ENCODE data around the gene CNGA1.

Gene CNGA1

GRCh38 chr4:48041535-48042137 lies 25.2 kb upstream of the CNGA1 start:
- Histone ChIP-seq H3K27me3 (ENCODE audit: low read length) (no peaks in the 10 kb centered on the region), H3K36me3 (ENCODE audit: low read length) (no peaks in the 10 kb centered on the region), H3K4me3 (ENCODE audit: insufficient read depth, low read length, poor library complexity, severe bottlenecking) (no peak overlapping the region), H3K79me2 (ENCODE audit: insufficient read depth, low read length) (no peaks in the 10 kb centered on the region), H3K9me2 (replicated peaks; ENCODE audit: insufficient read depth, low read length) (no peaks in the 10 kb centered on the region), H3K4me2 (ENCODE audit: low read depth, low read length, poor library complexity, severe bottlenecking) (no peak overlapping the region), H3K9ac (ENCODE audit: low read length) (no peak overlapping the region), H3K27ac (ENCODE audit: low read depth, low read length) (no peak overlapping the region), H3F3A (ENCODE audit: insufficient read depth) (peaks cover 21% of the 10 kb centered on the region), H4K20me1 (ENCODE audit: low read depth, low read length) (no peaks in the 10 kb centered on the region), H2AFZ (ENCODE audit: low read depth, low read length, severe bottlenecking) (no peak overlapping the region), H3K9me3 (ENCODE audit: insufficient read depth, low read length) (no peaks in the 10 kb centered on the region)
- no peak for TF ChIP-seq CTCF (IDR thresholded peaks at IDR 0.05; ENCODE audit: insufficient read depth, low read length, poor library complexity, severe bottlenecking)
- TF ChIP-seq EZH2phosphoT487 (conservative IDR thresholded peaks at IDR 0.05; ENCODE audit: low read length) = no peak

GRCh38 chr4:48039561-48039960 lies 23.1 kb upstream of the CNGA1 start:
- Histone ChIP-seq H3F3A (ENCODE audit: insufficient read depth) (peaks cover 39% of the 10 kb centered on the region), H3K4me2 (ENCODE audit: low read depth, low read length, poor library complexity, severe bottlenecking) (no peak overlapping the region), H2AFZ (ENCODE audit: low read depth, low read length, severe bottlenecking) (no peak overlapping the region), H3K79me2 (ENCODE audit: insufficient read depth, low read length) (no peaks in the 10 kb centered on the region), H3K9ac (ENCODE audit: low read length) (no peak overlapping the region), H3K9me3 (ENCODE audit: insufficient read depth, low read length) (no peaks in the 10 kb centered on the region), H3K9me2 (replicated peaks; ENCODE audit: insufficient read depth, low read length) (no peaks in the 10 kb centered on the region), H3K4me3 (ENCODE audit: insufficient read depth, low read length, poor library complexity, severe bottlenecking) (no peak overlapping the region), H3K36me3 (ENCODE audit: low read length) (no peaks in the 10 kb centered on the region), H4K20me1 (ENCODE audit: low read depth, low read length) (no peaks in the 10 kb centered on the region), H3K27ac (ENCODE audit: low read depth, low read length) (no peak overlapping the region), H3K27me3 (ENCODE audit: low read length) (no peaks in the 10 kb centered on the region)
- no peak for TF ChIP-seq CTCF (IDR thresholded peaks at IDR 0.05; ENCODE audit: insufficient read depth, low read length, poor library complexity, severe bottlenecking)
- no peak for TF ChIP-seq EZH2phosphoT487 (conservative IDR thresholded peaks at IDR 0.05; ENCODE audit: low read length)

GRCh38 chr4:48038666-48039065 lies 22.2 kb upstream of the CNGA1 start:
- TF ChIP-seq CTCF (IDR thresholded peaks at IDR 0.05; ENCODE audit: insufficient read depth, low read length, poor library complexity, severe bottlenecking) (no peak), EZH2phosphoT487 (conservative IDR thresholded peaks at IDR 0.05; ENCODE audit: low read length) (no peak)
- H3K4me3 ChIP-seq (ENCODE audit: insufficient read depth, low read length, poor library complexity, severe bottlenecking) = no peak overlapping the region
- H3K9me2 ChIP-seq (replicated peaks; ENCODE audit: insufficient read depth, low read length) = no peaks in the 10 kb centered on the region
- H4K20me1 ChIP-seq (ENCODE audit: low read depth, low read length) = no peaks in the 10 kb centered on the region
- H3K9ac ChIP-seq (ENCODE audit: low read length) = no peak overlapping the region
- peaks cover 39% of the 10 kb centered on the region for H3F3A ChIP-seq (ENCODE audit: insufficient read depth)
- no peaks in the 10 kb centered on the region for H3K79me2 ChIP-seq (ENCODE audit: insufficient read depth, low read length)
- no peak overlapping the region; the same call in 1 of the 2 replicates for H3K27ac ChIP-seq (ENCODE audit: low read depth, low read length)
- no peak overlapping the region for H2AFZ ChIP-seq (ENCODE audit: low read depth, low read length, severe bottlenecking)
- H3K27me3 ChIP-seq (ENCODE audit: low read length) = no peaks in the 10 kb centered on the region
- no peaks in the 10 kb centered on the region for H3K36me3 ChIP-seq (ENCODE audit: low read length)
- H3K9me3 ChIP-seq (ENCODE audit: insufficient read depth, low read length) = no peaks in the 10 kb centered on the region
- H3K4me2 ChIP-seq (ENCODE audit: low read depth, low read length, poor library complexity, severe bottlenecking) = no peak overlapping the region
